ENCODE measurements around the gene FAM83B.
"Not testable (repeated sequence)": the region's sequence is repeated elsewhere in the genome, so short reads cannot be mapped to it uniquely, and the experiment has no call there.

FAM83B gene

GRCh38 chr6:54813892-54814291 lies 32.7 kb upstream of the FAM83B start:
- Histone ChIP-seq H3K4me3 (peak overlapping the region; percentile 13; the same call in 1 of the 2 replicates), H3K36me3 (ENCODE audit: insufficient read depth, low read length) (no peaks in the 10 kb centered on the region), H3K9me3 (ENCODE audit: low read depth, low read length) (no peaks in the 10 kb centered on the region), H3K27ac (peak overlapping the region; percentile 57; the same call in 1 of the 2 replicates), H3K9ac (ENCODE audit: insufficient read length) (no peak overlapping the region)
- DNase-seq (ENCODE audit: low read depth, low spot score), result no peak
- TF ChIP-seq POLR2AphosphoS5 (IDR thresholded peaks at IDR 0.05; ENCODE audit: borderline replicate concordance, low read depth, low read length), result no peak
- TF ChIP-seq FOXP2 (optimal IDR thresholded peaks at IDR 0.05; ENCODE audit: control extremely low read depth, extremely low read length, insufficient read depth), result no peak

- Histone ChIP-seq H3K36me3 (ENCODE audit: insufficient read depth, low read length) (no peaks in the 10 kb centered on the region), H3K9ac (ENCODE audit: insufficient read length) (no peak overlapping the region), H3K4me3 (no peak overlapping the region), H3K9me3 (ENCODE audit: low read depth, low read length) (no peaks in the 10 kb centered on the region), H3K27ac (no peak overlapping the region)
- DNase-seq (ENCODE audit: low read depth, low spot score), result no peak
- TF ChIP-seq EZH2 (IDR thresholded peaks at IDR 0.05), result no peak
- no peak for TF ChIP-seq POLR2AphosphoS5 (IDR thresholded peaks at IDR 0.05; ENCODE audit: borderline replicate concordance, low read depth, low read length)
- TF ChIP-seq FOXP2 (optimal IDR thresholded peaks at IDR 0.05; ENCODE audit: control extremely low read depth, extremely low read length, insufficient read depth), result no peak
Observed at GRCh38 chr6:54817236-54817635, 29.3 kb upstream of the FAM83B start.

- TF ChIP-seq POLR2AphosphoS5 (IDR thresholded peaks at IDR 0.05; ENCODE audit: borderline replicate concordance, low read depth, low read length) (no peak), FOXP2 (optimal IDR thresholded peaks at IDR 0.05; ENCODE audit: control extremely low read depth, extremely low read length, insufficient read depth) (no peak), EZH2 (IDR thresholded peaks at IDR 0.05) (no peak)
- H3K4me3 ChIP-seq, result no peak overlapping the region
- no peaks in the 10 kb centered on the region for H3K36me3 ChIP-seq (ENCODE audit: insufficient read depth, low read length)
- no peaks in the 10 kb centered on the region for H3K9me3 ChIP-seq (ENCODE audit: low read depth, low read length)
- no peak overlapping the region for H3K27ac ChIP-seq
- DNase-seq (ENCODE audit: low read depth, low spot score), result no peak
- H3K9ac ChIP-seq (ENCODE audit: insufficient read length), result no peak overlapping the region
Observed at GRCh38 chr6:54817834-54818233, 28.7 kb upstream of the FAM83B start.

GRCh38 chr6:54824225-54824624 lies 22.3 kb upstream of the FAM83B start:
- not testable (repeated sequence) for DNase-seq (ENCODE audit: low read depth, low spot score); H3K4me3 ChIP-seq; H3K36me3 ChIP-seq (ENCODE audit: insufficient read depth, low read length)

GRCh38 chr6:54827010-54827409 lies 19.6 kb upstream of the FAM83B start:
- TF ChIP-seq FOXP2 (optimal IDR thresholded peaks at IDR 0.05; ENCODE audit: control extremely low read depth, extremely low read length, insufficient read depth), result no peak
- Histone ChIP-seq H3K4me3 (no peak overlapping the region), H3K36me3 (ENCODE audit: insufficient read depth, low read length) (no peaks in the 10 kb centered on the region), H3K9me3 (ENCODE audit: low read depth, low read length) (no peaks in the 10 kb centered on the region), H3K27ac (no peak overlapping the region), H3K9ac (ENCODE audit: insufficient read length) (no peak overlapping the region)
- DNase-seq (ENCODE audit: low read depth, low spot score), result no peak

More at GRCh38 chr6:54824225-54824624, 22.3 kb upstream of the FAM83B start:
- not testable (repeated sequence) for H3K9ac ChIP-seq (ENCODE audit: insufficient read length); H3K9me3 ChIP-seq (ENCODE audit: low read depth, low read length); H3K27ac ChIP-seq

GRCh38 chr6:54830216-54830615 lies 16.4 kb upstream of the FAM83B start:
- Histone ChIP-seq H3K9me3 (ENCODE audit: low read depth, low read length) (no peaks in the 10 kb centered on the region), H3K4me3 (no peak overlapping the region), H3K9ac (ENCODE audit: insufficient read length) (no peak overlapping the region), H3K36me3 (ENCODE audit: insufficient read depth, low read length) (no peaks in the 10 kb centered on the region), H3K27ac (no peak overlapping the region)
- TF ChIP-seq EZH2 (IDR thresholded peaks at IDR 0.05), result no peak
- no peak for DNase-seq (ENCODE audit: low read depth, low spot score)

- no peaks in the 10 kb centered on the region for H3K9me3 ChIP-seq (ENCODE audit: low read depth, low read length)
- no peak overlapping the region for H3K9ac ChIP-seq (ENCODE audit: insufficient read length)
- H3K4me3 ChIP-seq, result no peak overlapping the region
- H3K27ac ChIP-seq, result no peak overlapping the region
- TF ChIP-seq POLR2AphosphoS5 (IDR thresholded peaks at IDR 0.05; ENCODE audit: borderline replicate concordance, low read depth, low read length) (no peak), EZH2 (IDR thresholded peaks at IDR 0.05) (no peak), FOXP2 (optimal IDR thresholded peaks at IDR 0.05; ENCODE audit: control extremely low read depth, extremely low read length, insufficient read depth) (no peak)
- no peak for DNase-seq (ENCODE audit: low read depth, low spot score)
- H3K36me3 ChIP-seq (ENCODE audit: insufficient read depth, low read length), result no peaks in the 10 kb centered on the region
Observed at GRCh38 chr6:54835176-54835575, 11.4 kb upstream of the FAM83B start.

- no peak for DNase-seq (ENCODE audit: low read depth, low spot score)
- Histone ChIP-seq H3K27ac (no peak overlapping the region), H3K4me3 (no peak overlapping the region)
Observed at GRCh38 chr6:54846857-54847674, 495 bp downstream of the FAM83B start.

More at GRCh38 chr6:54846857-54847674, 495 bp downstream of the FAM83B start:
- no peak for TF ChIP-seq FOXP2 (optimal IDR thresholded peaks at IDR 0.05; ENCODE audit: control extremely low read depth, extremely low read length, insufficient read depth)
- peak; percentile 41 for TF ChIP-seq POLR2AphosphoS5 (IDR thresholded peaks at IDR 0.05; ENCODE audit: borderline replicate concordance, low read depth, low read length)
- no peaks in the 10 kb centered on the region for H3K9me3 ChIP-seq (ENCODE audit: low read depth, low read length)
- H3K36me3 ChIP-seq (ENCODE audit: insufficient read depth, low read length), result no peaks in the 10 kb centered on the region
- no peak overlapping the region for H3K9ac ChIP-seq (ENCODE audit: insufficient read length)

All from SK-N-MC (cell line).